K562 (cell line): ENCODE data around the gene SAMD11. TPM values are rescaled to one million over a fixed set of nuclear protein-coding genes. Genes with fewer than 3 reads are reported as not detected.

Experiments used
- CTBP1 ChIP-seq: fragments of 450-650 bp; IDR thresholded peaks from 2 replicates; pipeline ENCODE4 v1.6.1; 2016; ENCODE audit warnings: borderline replicate concordance
- KAT8 ChIP-seq: fragments of 450-650 bp; IDR thresholded peaks from 2 replicates; pipeline ENCODE4 v1.6.1; 2016; ENCODE audit warnings: low read depth, mild to moderate bottlenecking
- KLF13 ChIP-seq: fragments of 450-650 bp; IDR thresholded peaks from 2 replicates; pipeline ENCODE4 v1.6.1; 2016; ENCODE audit warnings: missing genetic modification characterization, low read depth, mild to moderate bottlenecking, missing compliant biosample characterization, moderate library complexity, borderline replicate concordance
- MAFF ChIP-seq: IDR thresholded peaks from 2 replicates; pipeline ENCODE4 v1.6.1; 2012; ENCODE audit warnings: low read length, improper control_type of control experiment
- MCM2 ChIP-seq: fragments of 450-650 bp; IDR thresholded peaks from 2 replicates; pipeline ENCODE4 v1.6.1; 2017; ENCODE audit warnings: low read depth, mild to moderate bottlenecking
- OTX1 ChIP-seq: fragments of 450-650 bp; formaldehyde crosslinking; IDR thresholded peaks from 2 replicates; pipeline ENCODE4 v1.4.0; 2022; ENCODE audit warnings: mild to moderate bottlenecking
- PHB ChIP-seq: fragments of 250-450 bp; sonication (Bioruptor Pico); IDR thresholded peaks from 2 replicates; pipeline ENCODE4 v1.5.0; 2021
- PHB2 ChIP-seq: fragments of 450-650 bp; IDR thresholded peaks from 2 replicates; pipeline ENCODE4 v1.6.1; 2017; ENCODE audit warnings: low read depth
- POLR3G ChIP-seq: IDR thresholded peaks from 2 replicates; pipeline ENCODE4 v1.6.1; 2011; ENCODE audit not compliant: insufficient read length, insufficient replicate concordance; ENCODE audit errors: extremely low read depth
- TAF15 ChIP-seq: fragments of 200-400 bp; formaldehyde crosslinking; IDR thresholded peaks from 2 replicates; pipeline ENCODE4 v1.6.1; 2017; ENCODE audit warnings: mild to moderate bottlenecking, low read depth, low read length, moderate library complexity
- ZC3H11A ChIP-seq: IDR thresholded peaks from 2 replicates; pipeline ENCODE4 v1.6.1; 2012; ENCODE audit warnings: low read depth, low read length, improper control_type of control experiment
- ZFP1 ChIP-seq: fragments of 450-650 bp; formaldehyde crosslinking; IDR thresholded peaks from 2 replicates; pipeline ENCODE4 v1.4.0; 2020; ENCODE audit warnings: mild to moderate bottlenecking, mixed read lengths
- ZNF143 ChIP-seq: sonication (generic); formaldehyde crosslinking; IDR thresholded peaks from 2 replicates; pipeline ENCODE4 v1.9.0; 2022; ENCODE audit warnings: mild to moderate bottlenecking, missing genetic modification reagents
- ZNF224 ChIP-seq: sonication (generic); formaldehyde crosslinking; IDR thresholded peaks from 2 replicates; pipeline ENCODE4 v1.8.0; 2022; ENCODE audit warnings: mild to moderate bottlenecking, missing genetic modification reagents
- ZNF431 ChIP-seq: sonication (generic); formaldehyde crosslinking; IDR thresholded peaks from 2 replicates; pipeline ENCODE4 v1.8.0; 2022; ENCODE audit warnings: mild to moderate bottlenecking, missing genetic modification reagents
- ZNF780A ChIP-seq: fragments of 250-450 bp; sonication (Bioruptor Pico); IDR thresholded peaks from 2 replicates; pipeline ENCODE4 v1.5.0; 2021; ENCODE audit warnings: mild to moderate bottlenecking
- polyA plus RNA-seq, 8 experiments: library from polyadenylated mRNA; depleted of rRNA in 4 of 8; stranded (reverse) in 5 of 8; unstranded in 3 of 8; fragments of >200 nt; fragmentation: Nextera tagmentation in 2 of 8; fragmentation: Illumina TruSeq in 1 of 8; extraction: Ambion mirVana in 2 of 8; extraction: Trizol in 1 of 8; gene quantifications; 2 replicates each; pipeline versions ENCODE4 v1.2.1 to v1.2.3, GENCODE V29; 2011 to 2014; ENCODE audit warnings: inconsistent platforms in 1 of 8, missing spikeins in 1 of 8
- total RNA-seq, 7 experiments: library from RNA; depleted of rRNA in 6 of 7; stranded (reverse); fragments of >200 nt in 6 of 7; fragmentation: Illumina TruSeq in 2 of 7; extraction: Trizol in 2 of 7; gene quantifications; 2 replicates each; pipeline versions ENCODE4 v1.2.1 to v1.2.3, GENCODE V29; 2011 to 2021; ENCODE audit warnings: low replicate concordance in 1 of 7
- TF ChIP-seq, protein P1 (sequence below): fragments of 250-450 bp; sonication (Bioruptor Pico); IDR thresholded peaks from 2 replicates; pipeline ENCODE4 v1.5.0; 2020; ENCODE audit warnings: mild to moderate bottlenecking, borderline replicate concordance
- TF ChIP-seq, protein P2 (sequence below): conservative IDR thresholded peaks from 2 replicates; pipeline ENCODE4 v1.6.1; 2011; ENCODE audit warnings: low read depth, mild to moderate bottlenecking, low read length; ENCODE audit not compliant: control insufficient read depth
- TF ChIP-seq, protein P3 (sequence below): fragments of 450-650 bp; IDR thresholded peaks from 2 replicates; pipeline ENCODE4 v1.6.1; 2016; ENCODE audit warnings: antibody characterized with exemption
- TF ChIP-seq, protein P4 (sequence below), 2 experiments: IDR thresholded peaks in 1 of 2; conservative IDR thresholded peaks in 1 of 2; 2 replicates each; pipeline ENCODE4 v1.6.1; 2016; ENCODE audit warnings: low read depth in 2 of 2, mild to moderate bottlenecking in 1 of 2, missing compliant biosample characterization in 1 of 2, missing genetic modification characterization in 1 of 2, moderate library complexity in 1 of 2
- TF ChIP-seq, protein P5 (sequence below): fragments of 250-450 bp; sonication (Bioruptor Pico); IDR thresholded peaks from 2 replicates; pipeline ENCODE4 v1.4.0; 2020

SAMD11 gene
- total and polyA plus RNA-seq, 9 of the 15 experiments (the other 6 are each of a cell fraction or from before 2014, with no cell fraction given): 0.07 to 0.82 (median 0.11) TPM; not detected in 2

DNA sequence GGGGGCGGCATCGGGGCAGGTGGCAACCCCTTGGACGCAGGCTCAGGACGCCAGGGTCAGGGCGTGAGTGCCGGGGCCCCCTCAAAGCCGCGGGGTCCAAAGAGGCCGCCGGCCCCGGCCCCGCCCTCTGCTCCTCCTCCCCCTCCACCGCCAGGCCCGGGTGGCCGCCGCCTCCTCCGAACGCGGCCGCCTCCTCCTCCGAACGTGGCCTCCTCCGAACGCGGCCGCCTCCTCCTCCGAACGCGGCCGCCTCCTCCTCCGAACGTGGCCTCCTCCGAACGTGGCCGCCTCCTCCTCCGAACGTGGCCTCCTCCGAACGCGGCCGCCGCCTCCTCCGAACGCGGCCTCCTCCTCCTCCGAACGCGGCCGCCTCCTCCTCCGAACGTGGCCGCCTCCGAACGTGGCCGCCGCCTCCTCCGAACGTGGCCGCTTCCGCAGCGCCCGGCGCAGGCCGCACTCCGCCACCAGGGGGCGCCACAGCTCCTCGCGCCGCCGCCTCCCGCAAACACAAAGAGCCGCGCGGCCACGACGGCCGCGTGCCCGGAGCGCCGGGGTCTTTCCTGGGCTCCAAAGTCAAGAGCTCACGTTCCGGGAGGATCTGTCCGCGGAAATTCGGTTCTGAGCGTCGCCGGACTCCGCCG, 19.3 kb upstream of the SAMD11 start (continued):
- TF ChIP-seq, protein P1, sequence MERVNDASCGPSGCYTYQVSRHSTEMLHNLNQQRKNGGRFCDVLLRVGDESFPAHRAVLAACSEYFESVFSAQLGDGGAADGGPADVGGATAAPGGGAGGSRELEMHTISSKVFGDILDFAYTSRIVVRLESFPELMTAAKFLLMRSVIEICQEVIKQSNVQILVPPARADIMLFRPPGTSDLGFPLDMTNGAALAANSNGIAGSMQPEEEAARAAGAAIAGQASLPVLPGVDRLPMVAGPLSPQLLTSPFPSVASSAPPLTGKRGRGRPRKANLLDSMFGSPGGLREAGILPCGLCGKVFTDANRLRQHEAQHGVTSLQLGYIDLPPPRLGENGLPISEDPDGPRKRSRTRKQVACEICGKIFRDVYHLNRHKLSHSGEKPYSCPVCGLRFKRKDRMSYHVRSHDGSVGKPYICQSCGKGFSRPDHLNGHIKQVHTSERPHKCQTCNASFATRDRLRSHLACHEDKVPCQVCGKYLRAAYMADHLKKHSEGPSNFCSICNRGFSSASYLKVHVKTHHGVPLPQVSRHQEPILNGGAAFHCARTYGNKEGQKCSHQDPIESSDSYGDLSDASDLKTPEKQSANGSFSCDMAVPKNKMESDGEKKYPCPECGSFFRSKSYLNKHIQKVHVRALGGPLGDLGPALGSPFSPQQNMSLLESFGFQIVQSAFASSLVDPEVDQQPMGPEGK (CRISPR knock-in tag): no peak
- TF ChIP-seq POLR3G: no peak
- no peak for TF ChIP-seq KAT8
- peak; percentile 96 for TF ChIP-seq CTBP1
- no peak for TF ChIP-seq MCM2
- TF ChIP-seq ZNF143 (CRISPR knock-in tag): no peak
- TF ChIP-seq, protein P2, sequence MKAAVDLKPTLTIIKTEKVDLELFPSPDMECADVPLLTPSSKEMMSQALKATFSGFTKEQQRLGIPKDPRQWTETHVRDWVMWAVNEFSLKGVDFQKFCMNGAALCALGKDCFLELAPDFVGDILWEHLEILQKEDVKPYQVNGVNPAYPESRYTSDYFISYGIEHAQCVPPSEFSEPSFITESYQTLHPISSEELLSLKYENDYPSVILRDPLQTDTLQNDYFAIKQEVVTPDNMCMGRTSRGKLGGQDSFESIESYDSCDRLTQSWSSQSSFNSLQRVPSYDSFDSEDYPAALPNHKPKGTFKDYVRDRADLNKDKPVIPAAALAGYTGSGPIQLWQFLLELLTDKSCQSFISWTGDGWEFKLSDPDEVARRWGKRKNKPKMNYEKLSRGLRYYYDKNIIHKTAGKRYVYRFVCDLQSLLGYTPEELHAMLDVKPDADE: no peak; the same call in 1 of the 2 replicates
- TF ChIP-seq MAFF: no peak
- TF ChIP-seq PHB (CRISPR knock-in tag): no peak
- TF ChIP-seq ZNF780A (CRISPR knock-in tag): no peak
- TF ChIP-seq, protein P3, sequence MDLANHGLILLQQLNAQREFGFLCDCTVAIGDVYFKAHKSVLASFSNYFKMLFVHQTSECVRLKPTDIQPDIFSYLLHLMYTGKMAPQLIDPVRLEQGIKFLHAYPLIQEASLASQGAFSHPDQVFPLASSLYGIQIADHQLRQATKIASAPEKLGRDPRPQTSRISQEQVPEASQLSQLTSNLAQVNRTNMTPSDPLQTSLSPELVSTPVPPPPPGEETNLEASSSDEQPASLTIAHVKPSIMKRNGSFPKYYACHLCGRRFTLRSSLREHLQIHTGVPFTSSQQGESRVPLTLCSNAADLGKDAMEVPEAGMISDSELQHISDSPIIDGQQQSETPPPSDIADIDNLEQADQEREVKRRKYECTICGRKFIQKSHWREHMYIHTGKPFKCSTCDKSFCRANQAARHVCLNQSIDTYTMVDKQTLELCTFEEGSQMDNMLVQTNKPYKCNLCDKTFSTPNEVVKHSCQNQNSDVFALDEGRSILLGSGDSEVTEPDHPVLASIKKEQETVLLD: no peak
- no peak for TF ChIP-seq TAF15
- no peak for TF ChIP-seq KLF13 (tag)
- no peak for TF ChIP-seq OTX1 (CRISPR knock-in tag)
- TF ChIP-seq, protein P4, sequence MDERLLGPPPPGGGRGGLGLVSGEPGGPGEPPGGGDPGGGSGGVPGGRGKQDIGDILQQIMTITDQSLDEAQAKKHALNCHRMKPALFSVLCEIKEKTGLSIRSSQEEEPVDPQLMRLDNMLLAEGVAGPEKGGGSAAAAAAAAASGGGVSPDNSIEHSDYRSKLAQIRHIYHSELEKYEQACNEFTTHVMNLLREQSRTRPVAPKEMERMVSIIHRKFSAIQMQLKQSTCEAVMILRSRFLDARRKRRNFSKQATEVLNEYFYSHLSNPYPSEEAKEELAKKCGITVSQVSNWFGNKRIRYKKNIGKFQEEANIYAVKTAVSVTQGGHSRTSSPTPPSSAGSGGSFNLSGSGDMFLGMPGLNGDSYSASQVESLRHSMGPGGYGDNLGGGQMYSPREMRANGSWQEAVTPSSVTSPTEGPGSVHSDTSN (CRISPR knock-in tag; IDR thresholded peaks at IDR 0.05; ENCODE audit: low read depth): no peak
- TF ChIP-seq, protein P4 (tag; conservative IDR thresholded peaks at IDR 0.05; ENCODE audit: low read depth): no peak
- TF ChIP-seq ZNF431 (CRISPR knock-in tag): peak; percentile 94
- no peak for TF ChIP-seq ZC3H11A
- TF ChIP-seq, protein P5, sequence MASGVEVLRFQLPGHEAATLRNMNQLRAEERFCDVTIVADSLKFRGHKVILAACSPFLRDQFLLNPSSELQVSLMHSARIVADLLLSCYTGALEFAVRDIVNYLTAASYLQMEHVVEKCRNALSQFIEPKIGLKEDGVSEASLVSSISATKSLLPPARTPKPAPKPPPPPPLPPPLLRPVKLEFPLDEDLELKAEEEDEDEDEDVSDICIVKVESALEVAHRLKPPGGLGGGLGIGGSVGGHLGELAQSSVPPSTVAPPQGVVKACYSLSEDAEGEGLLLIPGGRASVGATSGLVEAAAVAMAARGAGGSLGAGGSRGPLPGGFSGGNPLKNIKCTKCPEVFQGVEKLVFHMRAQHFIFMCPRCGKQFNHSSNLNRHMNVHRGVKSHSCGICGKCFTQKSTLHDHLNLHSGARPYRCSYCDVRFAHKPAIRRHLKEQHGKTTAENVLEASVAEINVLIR: no peak
- TF ChIP-seq PHB2: no peak
- peak; percentile 94 for TF ChIP-seq ZNF224 (CRISPR knock-in tag)
- TF ChIP-seq ZFP1 (CRISPR knock-in tag): no peak
